HCT116 (cell line): Measurements from ENCODE around the gene SPIB. TPM values are rescaled to one million over a fixed set of nuclear protein-coding genes. Genes with fewer than 3 reads are reported as not detected.

Source experiments
- EZH2phosphoT487 ChIP-seq: fragments of 200-600 bp; IDR thresholded peaks from 2 replicates; pipeline ENCODE4 v1.6.1; 2018; ENCODE audit warnings: antibody characterized with exemption, borderline replicate concordance
- FOSL1 ChIP-seq: IDR thresholded peaks from 2 replicates; pipeline ENCODE4 v1.6.1; 2012; ENCODE audit warnings: low read depth
- POLR2AphosphoS5 ChIP-seq: IDR thresholded peaks from 2 replicates; pipeline ENCODE4 v1.6.1; 2011; ENCODE audit warnings: mild to moderate bottlenecking, low read depth, low read length, moderate library complexity
- RAD21 ChIP-seq: IDR thresholded peaks from 2 replicates; pipeline ENCODE4 v1.6.1; 2012; ENCODE audit warnings: low read depth, mild to moderate bottlenecking
- TCF7L2 ChIP-seq: IDR thresholded peaks from 2 replicates; pipeline ENCODE4 v1.7.0; 2011; ENCODE audit warnings: borderline replicate concordance, inconsistent platforms; ENCODE audit not compliant: insufficient read depth, insufficient read length; ENCODE audit errors: extremely low read depth
- total RNA-seq: library from RNA; stranded (reverse); gene quantifications from one replicate; pipeline ENCODE4 v1.2.1, GENCODE V29; 2021; ENCODE audit not compliant: unreplicated experiment
- TF ChIP-seq, protein P1 (sequence below): IDR thresholded peaks from 2 replicates; pipeline ENCODE4 v1.6.1; 2011; ENCODE audit warnings: mild to moderate bottlenecking, low read length, moderate library complexity; ENCODE audit not compliant: insufficient replicate concordance; ENCODE audit errors: extremely low read depth
- TF ChIP-seq, protein P2 (sequence below): IDR thresholded peaks from 2 replicates; pipeline ENCODE4 v1.6.1; 2012; ENCODE audit warnings: low read depth

The SPIB gene
- total RNA-seq, 1 experiment from 2014 or later: 0.96 TPM

DNA sequence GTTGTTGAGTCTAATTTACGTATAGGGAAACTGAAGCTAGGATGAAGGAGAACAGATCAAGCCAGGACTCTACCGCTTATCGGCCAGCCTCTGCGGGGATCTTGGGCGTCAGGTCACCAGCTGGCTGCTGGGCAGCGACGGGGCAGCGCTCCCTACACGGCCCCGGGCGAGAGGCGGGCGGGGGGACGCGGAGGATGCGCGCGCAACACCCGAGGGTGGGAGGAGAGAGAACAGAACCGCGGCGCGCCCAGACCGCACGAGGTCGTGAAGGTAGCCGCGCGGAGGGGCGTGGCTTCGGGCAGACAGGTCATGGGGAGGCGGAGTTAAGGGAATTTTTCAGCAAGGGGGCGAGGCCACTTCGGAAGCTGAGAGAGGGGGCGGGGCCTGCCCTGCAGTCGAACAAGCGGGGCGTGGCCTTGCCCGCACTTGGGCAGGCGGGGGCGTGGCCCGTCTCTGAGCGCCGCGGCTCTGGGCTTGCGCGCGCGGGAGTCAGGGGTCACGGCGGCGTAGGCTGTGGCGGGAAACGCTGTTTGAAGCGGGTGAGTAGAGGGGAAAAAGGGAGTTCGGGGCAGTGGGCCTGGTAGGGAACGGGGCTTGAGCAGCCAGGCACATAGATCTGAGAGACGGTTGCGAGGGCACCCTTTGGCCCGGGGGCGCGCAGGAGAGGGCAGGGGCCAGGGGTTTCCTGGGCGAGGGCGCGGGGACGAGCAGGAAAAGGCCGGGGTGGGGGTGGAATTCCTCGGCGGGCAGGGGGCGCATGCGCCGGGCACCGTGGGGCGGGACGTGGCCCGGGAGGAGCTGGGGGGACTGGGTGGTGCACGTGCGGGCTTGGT lies 34.7 kb upstream of the SPIB start, which contains the start of gene POLD1 (continued):
- no peak for TF ChIP-seq RAD21
- TF ChIP-seq FOSL1: no peak
- TF ChIP-seq POLR2AphosphoS5: peak; percentile 83
- TF ChIP-seq TCF7L2: peak; percentile 62
- TF ChIP-seq, protein P1, sequence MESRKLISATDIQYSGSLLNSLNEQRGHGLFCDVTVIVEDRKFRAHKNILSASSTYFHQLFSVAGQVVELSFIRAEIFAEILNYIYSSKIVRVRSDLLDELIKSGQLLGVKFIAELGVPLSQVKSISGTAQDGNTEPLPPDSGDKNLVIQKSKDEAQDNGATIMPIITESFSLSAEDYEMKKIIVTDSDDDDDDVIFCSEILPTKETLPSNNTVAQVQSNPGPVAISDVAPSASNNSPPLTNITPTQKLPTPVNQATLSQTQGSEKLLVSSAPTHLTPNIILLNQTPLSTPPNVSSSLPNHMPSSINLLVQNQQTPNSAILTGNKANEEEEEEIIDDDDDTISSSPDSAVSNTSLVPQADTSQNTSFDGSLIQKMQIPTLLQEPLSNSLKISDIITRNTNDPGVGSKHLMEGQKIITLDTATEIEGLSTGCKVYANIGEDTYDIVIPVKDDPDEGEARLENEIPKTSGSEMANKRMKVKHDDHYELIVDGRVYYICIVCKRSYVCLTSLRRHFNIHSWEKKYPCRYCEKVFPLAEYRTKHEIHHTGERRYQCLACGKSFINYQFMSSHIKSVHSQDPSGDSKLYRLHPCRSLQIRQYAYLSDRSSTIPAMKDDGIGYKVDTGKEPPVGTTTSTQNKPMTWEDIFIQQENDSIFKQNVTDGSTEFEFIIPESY: no peak
- TF ChIP-seq EZH2phosphoT487: no peak
- TF ChIP-seq, protein P2, sequence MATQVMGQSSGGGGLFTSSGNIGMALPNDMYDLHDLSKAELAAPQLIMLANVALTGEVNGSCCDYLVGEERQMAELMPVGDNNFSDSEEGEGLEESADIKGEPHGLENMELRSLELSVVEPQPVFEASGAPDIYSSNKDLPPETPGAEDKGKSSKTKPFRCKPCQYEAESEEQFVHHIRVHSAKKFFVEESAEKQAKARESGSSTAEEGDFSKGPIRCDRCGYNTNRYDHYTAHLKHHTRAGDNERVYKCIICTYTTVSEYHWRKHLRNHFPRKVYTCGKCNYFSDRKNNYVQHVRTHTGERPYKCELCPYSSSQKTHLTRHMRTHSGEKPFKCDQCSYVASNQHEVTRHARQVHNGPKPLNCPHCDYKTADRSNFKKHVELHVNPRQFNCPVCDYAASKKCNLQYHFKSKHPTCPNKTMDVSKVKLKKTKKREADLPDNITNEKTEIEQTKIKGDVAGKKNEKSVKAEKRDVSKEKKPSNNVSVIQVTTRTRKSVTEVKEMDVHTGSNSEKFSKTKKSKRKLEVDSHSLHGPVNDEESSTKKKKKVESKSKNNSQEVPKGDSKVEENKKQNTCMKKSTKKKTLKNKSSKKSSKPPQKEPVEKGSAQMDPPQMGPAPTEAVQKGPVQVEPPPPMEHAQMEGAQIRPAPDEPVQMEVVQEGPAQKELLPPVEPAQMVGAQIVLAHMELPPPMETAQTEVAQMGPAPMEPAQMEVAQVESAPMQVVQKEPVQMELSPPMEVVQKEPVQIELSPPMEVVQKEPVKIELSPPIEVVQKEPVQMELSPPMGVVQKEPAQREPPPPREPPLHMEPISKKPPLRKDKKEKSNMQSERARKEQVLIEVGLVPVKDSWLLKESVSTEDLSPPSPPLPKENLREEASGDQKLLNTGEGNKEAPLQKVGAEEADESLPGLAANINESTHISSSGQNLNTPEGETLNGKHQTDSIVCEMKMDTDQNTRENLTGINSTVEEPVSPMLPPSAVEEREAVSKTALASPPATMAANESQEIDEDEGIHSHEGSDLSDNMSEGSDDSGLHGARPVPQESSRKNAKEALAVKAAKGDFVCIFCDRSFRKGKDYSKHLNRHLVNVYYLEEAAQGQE: no peak
